RPMI8226 (cell line): ENCODE measurements around the gene ALDH3A1.
"Not testable (repeated sequence)": the region's sequence is repeated elsewhere in the genome, so short reads cannot be mapped to it uniquely, and the experiment has no call there.

Experiments
- DNase-seq: peaks from one replicate; pipeline ENCODE4 v3.0.0-alpha.2; 2015

ALDH3A1 gene

GRCh38 chr17:19747829-19748806 lies at the start of gene ALDH3A1:
TSS of gene ALDH3A1 (minus strand) at chr17:19748298. CDS start at chr17:19745129, 3,169 bp downstream.
- no peak for DNase-seq

- DNase-seq: no peak
Measured at GRCh38 chr17:19796457-19796856, 48.4 kb upstream of the ALDH3A1 start.

- no peak for DNase-seq
Measured at GRCh38 chr17:19791918-19792550, 43.9 kb upstream of the ALDH3A1 start.

GRCh38 chr17:19787733-19788357 lies 39.7 kb upstream of the ALDH3A1 start:
- no peak for DNase-seq

GRCh38 chr17:19785854-19786253 lies 37.8 kb upstream of the ALDH3A1 start:
- DNase-seq: no peak

- no peak for DNase-seq
Measured at GRCh38 chr17:19781488-19782458, 33.7 kb upstream of the ALDH3A1 start.

- no peak for DNase-seq
Measured at GRCh38 chr17:19780846-19781245, 32.7 kb upstream of the ALDH3A1 start.

GRCh38 chr17:19773534-19773933 lies 25.4 kb upstream of the ALDH3A1 start:
- DNase-seq: no peak

- DNase-seq: no peak
Measured at GRCh38 chr17:19771971-19772630, 24.0 kb upstream of the ALDH3A1 start.

- DNase-seq: no peak
Measured at GRCh38 chr17:19770985-19771735, 23.1 kb upstream of the ALDH3A1 start.

GRCh38 chr17:19769946-19770652 lies 22.0 kb upstream of the ALDH3A1 start:
- no peak for DNase-seq

- no peak for DNase-seq
Measured at GRCh38 chr17:19768046-19768782, 20.1 kb upstream of the ALDH3A1 start.

GRCh38 chr17:19766421-19767270 lies 18.5 kb upstream of the ALDH3A1 start:
- DNase-seq: peak; percentile 67

- no peak for DNase-seq
Measured at GRCh38 chr17:19766016-19766415, 17.9 kb upstream of the ALDH3A1 start.

- not testable (repeated sequence) for DNase-seq
Measured at GRCh38 chr17:19763991-19764390, 15.9 kb upstream of the ALDH3A1 start.

- no peak for DNase-seq
Measured at GRCh38 chr17:19763416-19763815, 15.3 kb upstream of the ALDH3A1 start.

- peak; percentile 56 for DNase-seq
Measured at GRCh38 chr17:19762515-19762961, 14.4 kb upstream of the ALDH3A1 start.

GRCh38 chr17:19760746-19761145 lies 12.6 kb upstream of the ALDH3A1 start:
- DNase-seq: no peak
